Left ventricle myocardium superior (tissue), 1 donor: ENCODE data around the gene RPL19. TPM values are rescaled to one million over a fixed set of nuclear protein-coding genes. Genes with fewer than 3 reads are reported as not detected.

Source experiments
- ATAC-seq: fragments of 200-7000 bp; cut with Tn5 transposase; one replicate; pipeline ENCODE4 v1.9.1; 2020; ENCODE audit warnings: mild to moderate bottlenecking, moderate library complexity
- DNase-seq: peaks from one replicate; pipeline ENCODE4 v3.0.0-alpha.2; 2020
- intact Hi-C: fragments of 100-400 bp; cut with micrococcal nuclease; formaldehyde crosslinking; loops from one replicate; pipeline ENCODE4 v1.11.0; 2022
- total RNA-seq: library from RNA; stranded (reverse); fragmentation: NEBNext Ultra II Directional; extraction: Animal tissue kit (Norgen Biotek cat#: 25700); gene quantifications from one replicate; pipeline ENCODE4 v1.2.1, GENCODE V29; 2021
- donor health status: DM: no; HTN: yes; CAD: no; lungs with severe emphysema.

RPL19 gene
- total RNA-seq, 1 donor from 2014 or later: 992 TPM

DNA sequence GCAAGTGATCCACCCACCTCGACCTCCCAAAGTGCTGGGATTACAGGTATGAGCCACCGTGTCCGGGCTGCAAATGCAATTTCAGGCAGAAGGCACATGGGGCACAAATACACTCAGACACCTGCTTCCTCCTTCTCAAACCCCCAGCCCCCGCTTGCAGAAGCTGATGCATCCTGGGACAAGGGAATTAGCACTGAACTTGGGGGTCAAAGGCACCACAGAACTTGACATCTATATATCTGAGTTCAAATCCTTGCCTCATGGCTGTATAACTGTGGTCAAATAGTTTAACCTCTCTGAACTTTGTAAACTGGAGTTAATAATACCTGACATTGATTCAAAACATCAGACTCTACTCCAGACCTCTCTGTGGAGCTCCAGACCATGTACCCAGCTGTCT lies 30.0 kb upstream of the RPL19 start:
- DNase-seq (no peak), ATAC-seq (no peak)
- intact Hi-C loops: no loop called here

- intact Hi-C loops: no loop called here
- ATAC-seq (no peak), DNase-seq (no peak)
Observed at GRCh38 chr17:39170558-39170957, 29.5 kb upstream of the RPL19 start.

DNA sequence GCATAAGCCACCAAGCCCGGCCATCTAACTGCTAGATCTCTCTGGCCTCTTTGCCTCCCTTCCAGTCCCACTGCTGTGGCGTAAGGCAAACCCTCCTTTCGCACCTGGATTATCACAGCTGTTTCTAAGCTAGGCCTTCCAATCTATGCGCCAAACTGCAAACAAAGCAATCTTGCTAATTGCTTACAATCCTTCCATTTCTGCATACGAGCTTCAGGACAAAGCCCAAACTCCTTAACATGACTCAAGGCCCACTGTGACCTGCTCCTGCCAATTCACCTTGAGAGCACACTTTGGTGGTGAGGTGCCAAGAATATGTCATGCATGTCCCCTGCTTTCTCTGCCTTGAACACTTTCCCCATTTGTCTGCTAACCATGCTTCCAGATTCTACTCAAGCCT lies 28.1 kb upstream of the RPL19 start:
- ATAC-seq (no peak), DNase-seq (no peak)
- intact Hi-C loops: no loop called here

DNA sequence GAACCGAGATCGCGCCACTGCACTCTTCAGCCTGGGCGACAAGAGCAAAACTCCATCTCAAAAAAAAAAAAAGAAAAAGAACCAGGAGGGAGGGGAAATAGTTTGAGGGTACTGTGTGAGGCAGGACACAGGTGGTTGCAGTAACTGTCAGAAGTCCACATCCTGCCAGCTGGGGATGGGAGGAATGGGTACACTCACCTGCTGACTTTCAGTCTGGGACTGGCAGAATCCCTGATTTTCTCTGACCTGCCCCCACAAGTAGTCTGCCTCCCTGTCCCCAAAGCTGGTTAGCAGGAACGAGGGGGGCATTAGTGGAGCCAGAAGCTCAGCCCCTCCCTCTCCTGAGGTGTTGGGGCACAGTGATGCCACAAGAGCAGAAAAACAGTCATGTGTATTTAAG lies 27.0 kb upstream of the RPL19 start:
- intact Hi-C loops: no loop called here
- no peak for ATAC-seq
- DNase-seq: no peak

DNA sequence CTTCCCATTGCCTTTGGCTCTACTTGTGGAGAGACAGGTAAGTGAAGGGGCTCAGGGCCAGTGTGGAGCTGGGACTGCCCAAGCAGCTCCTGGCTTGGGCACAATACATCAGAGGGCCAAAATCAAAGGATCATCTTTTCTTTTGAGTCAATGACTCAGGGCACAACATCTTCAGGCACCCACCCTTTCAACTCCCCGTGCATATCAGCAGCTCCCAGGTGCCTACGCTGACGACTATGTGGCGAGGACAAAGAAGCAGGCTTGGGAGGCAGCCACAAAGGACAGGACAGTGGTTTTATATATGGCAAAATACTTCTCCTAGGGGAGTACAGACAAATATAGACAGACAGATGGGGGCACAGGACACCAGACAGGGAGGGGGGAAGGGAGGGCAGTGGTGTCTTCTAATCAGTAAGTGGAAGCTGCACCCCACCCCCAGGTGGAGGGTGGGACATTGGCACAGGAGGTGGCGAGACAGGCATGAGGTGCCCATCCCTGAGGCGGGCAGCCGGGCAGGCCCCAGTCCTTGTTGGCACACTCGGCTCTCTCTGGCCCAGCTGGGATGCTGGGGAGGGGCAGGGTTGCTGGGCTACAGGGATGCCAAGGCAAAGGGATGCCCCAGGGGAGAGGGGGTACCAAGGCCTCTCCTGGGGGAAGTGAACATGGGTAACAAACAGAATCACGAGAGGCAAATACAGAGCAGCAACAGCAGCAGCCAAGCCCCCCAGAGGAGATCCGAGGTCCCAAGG lies 26.4 kb upstream of the RPL19 start:
- ATAC-seq (no peak), DNase-seq (no peak)
- intact Hi-C loops: no loop called here

- DNase-seq: peak; percentile 87
- peak; percentile 86 for ATAC-seq
- intact Hi-C loops: no loop called here
Observed at GRCh38 chr17:39174920-39175694, 25.0 kb upstream of the RPL19 start.

DNA sequence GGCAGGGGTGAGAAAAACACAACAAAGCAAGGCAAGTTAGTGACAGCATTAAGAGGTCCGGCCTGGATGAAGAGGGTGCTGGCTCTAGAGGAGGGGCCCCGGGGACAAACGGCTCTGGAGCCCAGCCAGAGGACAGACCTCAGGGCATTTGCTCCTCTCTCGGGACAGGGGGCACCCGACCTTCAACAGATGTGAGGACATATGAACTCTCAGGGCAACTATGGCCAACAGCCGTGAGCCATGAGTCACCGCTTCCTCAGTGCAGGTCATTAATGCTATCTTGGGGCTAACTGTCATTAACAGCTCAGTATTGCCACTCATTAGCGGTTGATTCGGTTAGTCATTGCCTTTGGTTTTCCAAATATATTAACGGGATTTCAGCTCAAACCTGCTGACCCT lies 24.4 kb upstream of the RPL19 start:
- DNase-seq: no peak
- ATAC-seq: no peak
- intact Hi-C loops: no loop called here

- ATAC-seq: no peak
- DNase-seq: no peak
- intact Hi-C loops: no loop called here
Observed at GRCh38 chr17:39177256-39177655, 22.8 kb upstream of the RPL19 start.

GRCh38 chr17:39178536-39178935 lies 21.5 kb upstream of the RPL19 start:
- no peak for ATAC-seq
- intact Hi-C loops: no loop called here
- no peak for DNase-seq

GRCh38 chr17:39181303-39181702 lies 18.8 kb upstream of the RPL19 start:
- intact Hi-C loops: no loop called here
- DNase-seq: no peak
- no peak for ATAC-seq

DNA sequence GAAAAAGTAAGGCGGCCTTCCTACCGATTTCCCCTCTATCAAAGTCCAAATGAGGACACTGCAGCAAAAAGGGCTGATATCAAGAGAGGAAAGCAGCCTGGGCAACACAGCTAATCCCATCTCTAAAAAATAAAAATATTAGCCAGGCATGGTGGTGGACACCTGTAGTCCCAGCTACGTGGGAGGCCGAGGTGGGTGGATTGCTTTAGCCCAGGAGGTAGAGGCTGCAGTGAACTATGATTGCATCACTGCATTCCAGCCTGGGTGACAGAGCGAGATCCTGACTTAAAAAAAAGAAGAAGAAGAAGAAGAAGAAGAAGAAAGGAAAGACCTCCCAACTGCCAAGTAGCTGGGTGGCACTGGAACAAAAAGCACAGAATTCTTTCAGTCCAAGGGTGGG lies 17.0 kb upstream of the RPL19 start:
- intact Hi-C loops: no loop called here

GRCh38 chr17:39183720-39184119 lies 16.4 kb upstream of the RPL19 start:
- ATAC-seq: no peak
- intact Hi-C loops: no loop called here

More for the DNA sequence above, 17.0 kb upstream of the RPL19 start:
- DNase-seq (no peak), ATAC-seq (no peak)

GRCh38 chr17:39186481-39187002 lies 13.5 kb upstream of the RPL19 start:
- no peak for ATAC-seq
- DNase-seq: no peak
- intact Hi-C loops: no loop called here

More at GRCh38 chr17:39183720-39184119, 16.4 kb upstream of the RPL19 start:
- DNase-seq: no peak

- DNase-seq: no peak
- intact Hi-C loops: no loop called here
- no peak for ATAC-seq
Observed at GRCh38 chr17:39187152-39187830, 12.8 kb upstream of the RPL19 start.

GRCh38 chr17:39191750-39192510 lies 8.2 kb upstream of the RPL19 start:
- ATAC-seq (no peak), DNase-seq (no peak)
- intact Hi-C loops: no loop called here

GRCh38 chr17:39192901-39193300 lies 7.2 kb upstream of the RPL19 start:
- ATAC-seq: no peak
- intact Hi-C loops: no loop called here
- DNase-seq: no peak

- intact Hi-C loops: no loop called here
- ATAC-seq (no peak), DNase-seq (no peak)
Observed at GRCh38 chr17:39193346-39193745, 6.7 kb upstream of the RPL19 start.

DNA sequence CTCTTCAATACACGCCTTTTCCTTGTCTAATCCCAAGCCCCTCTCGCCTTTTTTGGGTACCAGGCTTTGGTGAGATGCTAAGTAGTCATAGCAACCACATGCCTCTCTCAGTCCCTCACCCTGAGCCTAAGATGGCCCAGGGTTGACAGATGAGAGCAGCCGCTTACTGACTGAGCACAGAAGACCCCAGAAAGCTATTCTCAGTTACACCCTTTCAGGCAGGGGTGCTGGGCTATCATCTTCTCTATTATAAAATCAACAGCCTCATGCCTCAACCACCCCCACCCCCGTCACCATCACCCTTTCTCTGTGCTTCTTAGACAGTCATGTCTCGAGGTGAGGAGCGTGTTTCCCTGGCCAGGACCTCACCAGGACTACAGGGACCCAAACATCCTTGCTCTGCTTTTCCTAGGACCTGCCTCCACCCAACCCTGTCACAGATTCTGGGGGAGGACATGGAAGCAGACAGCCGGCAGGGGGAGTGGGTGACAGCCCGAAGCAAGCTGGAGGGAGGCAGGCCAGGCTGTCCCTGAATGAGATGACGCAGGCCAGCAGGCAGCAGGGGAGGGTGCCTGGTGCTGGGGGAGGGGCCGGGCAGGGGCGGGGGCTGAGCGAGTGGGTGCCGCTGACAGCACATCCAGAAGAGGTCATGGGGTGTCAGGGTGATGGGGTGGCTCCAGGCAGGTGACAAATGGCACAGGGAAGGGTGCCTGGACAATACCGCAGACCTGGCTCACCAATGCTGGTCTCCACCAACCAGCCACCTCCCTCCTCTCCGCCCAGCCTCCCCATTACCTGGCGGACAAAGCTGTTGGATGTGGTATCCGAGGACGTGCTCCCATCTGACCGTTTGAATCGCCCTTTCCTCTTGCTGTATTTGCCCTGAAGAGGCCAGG lies 5.7 kb upstream of the RPL19 start:
- ATAC-seq: peak; percentile 53
- intact Hi-C loops: no loop called here
- DNase-seq: peak; percentile 78
